Thyroid gland (tissue), 4 donors: ENCODE results near the gene SHC4.

ENCODE experiments used
- CTCF ChIP-seq, 6 experiments: fragments of 200-600 bp in 3 of 6; fragments of 450-650 bp in 3 of 6; sonication (generic) in 3 of 6; IDR thresholded peaks; one replicate each; pipeline ENCODE4 v1.5.1; 2016 to 2019; ENCODE audit warnings: antibody characterized with exemption in 6 of 6, mild to moderate bottlenecking in 2 of 6, inconsistent platforms in 1 of 6, moderate library complexity in 1 of 6
- POLR2A ChIP-seq, 2 donors: fragments of 450-650 bp; IDR thresholded peaks; one replicate each; pipeline ENCODE4 v1.6.1; 2017; ENCODE audit warnings: antibody characterized with exemption in 2 of 2, mild to moderate bottlenecking in 2 of 2, moderate library complexity in 1 of 2

- TF ChIP-seq CTCF (IDR thresholded peaks at IDR 0.05) (no peak), POLR2A (IDR thresholded peaks at IDR 0.05) (no peak)
Measured at GRCh38 chr15:48842501-48842900, 121.2 kb downstream of the SHC4 start.
